ENCODE measurements around the gene LGR5.
A peak's percentile ranks its signal among the peaks of the same experiment; 100 is the strongest.

Gene LGR5

DNA sequence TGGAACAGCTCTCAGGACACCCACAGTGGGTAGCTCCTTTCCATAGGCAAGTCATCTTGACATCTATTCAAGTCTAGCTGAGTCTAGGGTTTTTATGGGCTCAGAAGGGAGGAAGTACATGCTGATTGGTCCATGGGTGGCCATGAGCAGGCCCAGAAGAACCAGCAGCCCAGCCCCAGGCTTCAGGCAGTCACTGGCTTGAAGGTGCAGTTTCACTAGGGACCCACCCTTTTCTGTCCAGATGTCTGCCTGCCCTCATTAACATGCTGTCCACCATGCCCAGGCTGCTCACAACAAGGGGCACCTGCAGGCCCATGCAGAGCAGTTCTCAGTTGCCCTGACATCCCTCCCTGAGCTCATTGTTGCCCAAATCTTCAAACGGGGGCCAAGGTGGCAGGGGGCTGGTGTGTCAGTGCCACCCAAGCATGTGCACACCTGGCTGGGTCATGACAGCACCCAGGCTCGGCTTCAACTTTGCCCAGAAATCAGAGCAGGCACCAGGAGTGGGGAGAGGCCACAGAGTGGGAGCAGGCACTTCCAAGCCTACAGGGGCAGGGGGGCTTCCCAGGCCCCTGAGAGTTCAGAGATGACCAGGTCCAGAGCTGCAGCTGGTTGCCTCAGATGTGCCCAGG lies 18.7 kb upstream of the LGR5 start:
- no peak for DNase-seq (ENCODE audit: low read depth)
- no peak overlapping the region for H3K4me3 ChIP-seq (ENCODE audit: control insufficient read depth, low read depth, low read length)
- no peak for TF ChIP-seq CTCF (conservative IDR thresholded peaks at IDR 0.05; ENCODE audit: control insufficient read depth, insufficient read depth, low read depth, low read length)

DNA sequence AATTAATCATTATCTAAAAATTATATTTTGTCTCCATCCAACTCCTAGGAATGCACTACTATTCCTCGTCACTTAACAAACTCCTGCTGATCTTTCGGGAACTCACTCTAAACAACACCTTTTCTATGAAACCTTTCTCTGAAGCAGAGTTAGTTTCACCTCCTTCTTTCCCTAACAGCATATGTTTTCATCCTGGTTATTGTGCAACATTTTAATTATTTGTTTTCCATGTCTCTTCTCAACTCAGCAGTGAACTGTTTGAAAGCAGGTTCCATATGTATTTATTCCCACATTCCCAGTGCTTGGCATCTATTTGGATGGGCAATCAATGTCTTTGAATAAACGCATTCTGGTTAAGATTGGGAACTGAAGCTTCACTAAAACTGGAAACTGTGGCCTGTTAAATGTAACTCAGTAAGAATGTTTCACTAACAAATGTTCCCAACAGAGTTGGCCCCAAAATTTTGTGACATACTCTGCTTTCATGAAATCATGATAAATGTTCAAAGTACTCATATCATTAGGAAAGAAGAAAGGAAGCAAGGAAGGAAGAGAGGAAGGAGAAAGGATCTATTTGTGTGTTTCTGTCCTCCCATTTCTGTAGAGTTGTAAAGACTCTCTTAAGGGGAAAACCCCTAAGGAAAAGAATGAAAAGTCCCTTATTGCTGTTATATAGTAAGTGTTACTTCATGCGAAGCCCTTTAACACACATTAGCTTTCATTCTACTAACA lies 13.9 kb upstream of the LGR5 start:
- no peak for TF ChIP-seq CTCF (conservative IDR thresholded peaks at IDR 0.05; ENCODE audit: control insufficient read depth, insufficient read depth, low read depth, low read length)

DNA sequence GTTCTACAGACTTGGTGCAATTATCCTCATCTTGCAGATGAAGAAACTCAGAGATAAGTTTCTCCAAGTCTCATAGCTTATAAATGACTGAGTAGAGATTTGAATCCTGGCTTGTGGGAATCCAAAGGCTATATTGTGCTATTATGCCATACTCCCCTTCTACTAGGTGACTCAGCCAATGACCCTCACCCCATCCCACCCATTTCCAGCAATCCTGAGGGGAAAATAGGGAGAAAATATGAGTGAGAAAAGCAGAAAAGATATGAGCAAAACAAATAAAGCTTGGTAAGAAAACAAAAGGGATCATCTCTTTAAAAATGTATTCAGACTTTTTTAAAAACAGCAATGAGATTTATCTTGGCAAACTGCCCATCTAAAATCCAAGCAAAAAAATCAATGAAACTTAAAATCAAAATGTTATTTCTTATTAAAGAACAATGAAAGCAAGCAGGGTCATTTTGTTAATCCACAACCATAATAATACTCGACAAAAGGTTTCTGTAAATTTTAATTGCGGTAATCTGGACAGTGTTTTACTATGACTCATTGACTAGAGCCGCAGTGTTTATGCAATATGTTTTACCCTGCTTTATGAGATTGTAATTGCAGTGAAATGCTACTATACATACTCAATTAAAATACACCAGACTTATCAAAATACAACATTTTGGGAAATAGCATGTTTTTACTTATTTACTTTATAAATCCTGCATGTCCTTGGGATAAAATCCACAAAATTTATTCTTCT lies 13.1 kb upstream of the LGR5 start:
- H3K4me3 ChIP-seq (ENCODE audit: control insufficient read depth, low read depth, low read length): no peak overlapping the region
- DNase-seq (ENCODE audit: low read depth): no peak
- TF ChIP-seq CTCF (conservative IDR thresholded peaks at IDR 0.05; ENCODE audit: control insufficient read depth, insufficient read depth, low read depth, low read length): no peak

More for the DNA sequence above, 13.9 kb upstream of the LGR5 start:
- no peak overlapping the region for H3K4me3 ChIP-seq (ENCODE audit: control insufficient read depth, low read depth, low read length)
- no peak for DNase-seq (ENCODE audit: low read depth)

DNA sequence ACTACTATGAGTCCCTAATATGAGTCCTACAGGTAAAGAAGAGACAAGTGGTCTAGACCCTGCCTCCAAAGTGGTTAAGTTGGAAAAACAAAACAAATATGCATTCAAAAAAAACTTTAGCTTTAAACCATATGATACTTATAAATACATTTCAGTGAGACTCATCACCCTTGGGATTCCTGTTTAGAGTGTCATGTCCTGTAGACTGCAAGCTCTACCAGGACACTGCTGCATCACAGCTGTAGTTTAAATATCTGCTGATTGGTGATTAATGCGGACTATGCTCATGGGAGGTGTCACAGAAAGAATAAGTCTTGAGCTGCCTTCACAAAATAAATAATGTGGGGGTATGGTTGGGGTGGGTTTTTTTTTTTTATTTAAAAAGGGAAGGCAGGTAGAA lies 8.8 kb upstream of the LGR5 start:
- peak; percentile 56 for DNase-seq (ENCODE audit: low read depth)
- no peak overlapping the region for H3K4me3 ChIP-seq (ENCODE audit: control insufficient read depth, low read depth, low read length)
- no peak for TF ChIP-seq CTCF (conservative IDR thresholded peaks at IDR 0.05; ENCODE audit: control insufficient read depth, insufficient read depth, low read depth, low read length)

DNA sequence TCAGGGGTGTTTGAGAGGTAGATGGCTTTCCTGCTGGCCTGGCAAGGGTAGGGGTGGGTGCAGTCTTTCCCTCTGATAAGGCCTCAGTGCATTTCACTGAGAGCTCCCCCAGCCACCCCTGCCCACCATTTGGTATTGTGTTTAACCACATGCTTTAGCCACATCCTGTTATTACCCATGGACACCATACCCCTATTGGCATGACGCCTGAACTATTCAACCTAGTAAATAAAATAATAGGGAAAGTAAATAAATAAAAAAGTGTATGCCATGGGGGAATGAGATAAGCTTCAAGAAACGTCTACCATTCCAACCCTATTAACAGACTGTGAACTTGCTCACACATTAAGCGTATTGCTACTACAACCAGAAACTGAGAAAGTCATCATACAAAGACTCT lies 7.6 kb upstream of the LGR5 start:
- DNase-seq (ENCODE audit: low read depth): no peak
- H3K4me3 ChIP-seq (ENCODE audit: control insufficient read depth, low read depth, low read length): no peak overlapping the region
- TF ChIP-seq CTCF (conservative IDR thresholded peaks at IDR 0.05; ENCODE audit: control insufficient read depth, insufficient read depth, low read depth, low read length): no peak

DNA sequence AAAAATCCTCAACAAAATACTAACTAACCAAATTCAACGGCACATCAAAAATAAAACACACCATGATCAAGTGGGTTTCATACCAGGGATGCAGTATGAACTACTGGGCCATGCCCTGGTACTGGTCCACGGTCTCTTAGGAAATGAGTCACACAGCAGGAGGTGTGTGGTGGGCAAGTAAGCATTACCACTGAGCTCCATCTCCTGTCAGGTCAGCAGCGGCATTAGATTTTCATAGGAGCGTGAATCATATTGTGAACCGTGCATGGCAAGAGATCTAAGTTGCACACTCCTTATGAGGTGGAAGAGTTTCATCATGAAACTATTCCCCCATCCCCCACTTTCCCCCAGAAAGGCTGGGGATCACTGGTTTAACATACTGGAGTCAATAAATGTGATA lies 6.7 kb upstream of the LGR5 start:
- DNase-seq (ENCODE audit: low read depth): no peak
- no peak overlapping the region for H3K4me3 ChIP-seq (ENCODE audit: control insufficient read depth, low read depth, low read length)
- no peak for TF ChIP-seq CTCF (conservative IDR thresholded peaks at IDR 0.05; ENCODE audit: control insufficient read depth, insufficient read depth, low read depth, low read length)

Measured in fibroblast of mammary gland (primary cell).